Stimulated activated naive B cell treated with anti-CD40 and anti-IgM and Interleukin-4, amounts not matched to agents 10 μg/mL and 1 μg/mL and 100 μg/mL, for 72 hours (primary cell): ENCODE data around the gene HDGFL2.
A peak's percentile ranks its signal among the peaks of the same experiment; 100 is the strongest.

Source experiments
- ATAC-seq, 2 donors: fragments of 150-1000 bp; cut with Tn5 transposase; replicated peaks; 2 replicates each; pipeline ENCODE4 v1.10.0; 2021; ENCODE audit warnings: moderate library complexity in 1 of 2
- DNase-seq: peaks from one replicate; pipeline ENCODE4 v3.0.0; 2021
- H3K27ac Mint-ChIP-seq: one replicate; pipeline ENCODE4 v1.8.0; 2022; ENCODE audit warnings: mild to moderate bottlenecking, mixed read lengths
- H3K27me3 Mint-ChIP-seq, 2 donors: one replicate each; pipeline ENCODE4 v1.8.0; 2022; ENCODE audit warnings: mixed read lengths in 2 of 2
- H3K36me3 Mint-ChIP-seq, 2 donors: one replicate each; pipeline ENCODE4 v1.8.0; 2022; ENCODE audit warnings: mixed read lengths in 2 of 2, mild to moderate bottlenecking in 1 of 2
- H3K4me1 Mint-ChIP-seq, 2 donors: one replicate each; pipeline ENCODE4 v1.8.0; 2022; ENCODE audit warnings: mixed read lengths in 2 of 2, mild to moderate bottlenecking in 1 of 2
- H3K4me3 Mint-ChIP-seq, 2 donors: one replicate each; pipeline ENCODE4 v1.8.0; 2022; ENCODE audit warnings: mild to moderate bottlenecking in 2 of 2, mixed read lengths in 2 of 2, moderate library complexity in 1 of 2
- H3K9me3 Mint-ChIP-seq, 2 donors: one replicate each; pipeline ENCODE4 v1.8.0; 2022; ENCODE audit warnings: mixed read lengths in 2 of 2, mild to moderate bottlenecking in 1 of 2

The HDGFL2 gene

GRCh38 chr19:4452230-4452990 lies 19.7 kb upstream of the HDGFL2 start:
- Mint-ChIP-seq H3K4me3 (no peak overlapping the region), H3K9me3 (no peaks in the 10 kb centered on the region), H3K36me3 (peaks cover 30 to 32% of the 10 kb centered on the region in 2 donors), H3K27ac (peak overlapping the region; percentile 69), H3K27me3 (no peaks in the 10 kb centered on the region), H3K4me1 (peaks cover 12 to 25% of the 10 kb centered on the region in 2 donors)
- no peak for ATAC-seq
- DNase-seq = no peak

- Mint-ChIP-seq H3K36me3 (peaks cover 25 to 28% of the 10 kb centered on the region in 2 donors), H3K27me3 (no peaks in the 10 kb centered on the region), H3K4me3 (no peak overlapping the region), H3K27ac (peak overlapping the region; percentile 37), H3K9me3 (no peaks in the 10 kb centered on the region), H3K4me1 (peaks cover 12 to 25% of the 10 kb centered on the region in 2 donors)
- DNase-seq = no peak
- no peak for ATAC-seq
Measured at GRCh38 chr19:4453232-4454179, 18.6 kb upstream of the HDGFL2 start.

- Mint-ChIP-seq H3K27ac (peak overlapping the region; percentile 37), H3K4me1 (peaks cover 12 to 25% of the 10 kb centered on the region in 2 donors), H3K4me3 (no peak overlapping the region), H3K9me3 (no peaks in the 10 kb centered on the region), H3K27me3 (no peaks in the 10 kb centered on the region), H3K36me3 (peaks cover 11 to 12% of the 10 kb centered on the region in 2 donors)
- no peak for DNase-seq
- no peak for ATAC-seq
Measured at GRCh38 chr19:4454747-4455718, 17.1 kb upstream of the HDGFL2 start.

GRCh38 chr19:4455719-4456475 lies 16.2 kb upstream of the HDGFL2 start:
- peaks cover 12 to 25% of the 10 kb centered on the region in 2 donors for H3K4me1 Mint-ChIP-seq
- no peak for ATAC-seq
- no peak for DNase-seq
- H3K9me3 Mint-ChIP-seq = no peaks in the 10 kb centered on the region
- H3K4me3 Mint-ChIP-seq = peak overlapping the region; percentile 83 to 89
- H3K36me3 Mint-ChIP-seq = peaks cover 9% of the 10 kb centered on the region in 2 donors
- H3K27me3 Mint-ChIP-seq = no peaks in the 10 kb centered on the region
- H3K27ac Mint-ChIP-seq = peak overlapping the region; percentile 93

- DNase-seq = no peak
- no peak for ATAC-seq
- H3K27ac Mint-ChIP-seq = peak overlapping the region; percentile 93
- peak overlapping the region; percentile 83 to 89 for H3K4me3 Mint-ChIP-seq
- peaks cover 12 to 25% of the 10 kb centered on the region in 2 donors for H3K4me1 Mint-ChIP-seq
- no peaks in the 10 kb centered on the region for H3K9me3 Mint-ChIP-seq
- no peaks in the 10 kb centered on the region for H3K27me3 Mint-ChIP-seq
- peaks cover 9% of the 10 kb centered on the region in 2 donors for H3K36me3 Mint-ChIP-seq
Measured at GRCh38 chr19:4456476-4456842, 15.6 kb upstream of the HDGFL2 start.

GRCh38 chr19:4456843-4457653 lies 15.0 kb upstream of the HDGFL2 start:
- ATAC-seq (peak; percentile 44 to 46), DNase-seq (no peak)
- Mint-ChIP-seq H3K9me3 (no peaks in the 10 kb centered on the region), H3K4me1 (peaks cover 12 to 25% of the 10 kb centered on the region in 2 donors), H3K27me3 (no peaks in the 10 kb centered on the region), H3K4me3 (peak overlapping the region; percentile 83 to 89), H3K36me3 (peaks cover 6 to 9% of the 10 kb centered on the region in 2 donors), H3K27ac (peak overlapping the region; percentile 93)

- ATAC-seq = peak; percentile 98
- Mint-ChIP-seq H3K9me3 (no peaks in the 10 kb centered on the region), H3K27me3 (no peaks in the 10 kb centered on the region), H3K4me1 (peaks cover 12 to 25% of the 10 kb centered on the region in 2 donors), H3K4me3 (peak within 1 kb of the TSS; percentile 83 to 89), H3K36me3 (peaks cover 0 to 9% of the 10 kb centered on the region in 2 donors), H3K27ac (peak within 1 kb of the TSS; percentile 93)
- DNase-seq = peak; percentile 97
Measured at GRCh38 chr19:4457654-4458395, 14.3 kb upstream of the HDGFL2 start, which contains the start of gene UBXN6. Gene UBXN6, minus strand, starts transcription at chr19:4457794. Its CDS starts 97 bp downstream, at chr19:4457697.

- DNase-seq = no peak
- ATAC-seq = no peak
- H3K27ac Mint-ChIP-seq = no peak overlapping the region
- H3K27me3 Mint-ChIP-seq = no peaks in the 10 kb centered on the region
- H3K9me3 Mint-ChIP-seq = no peaks in the 10 kb centered on the region
- H3K4me1 Mint-ChIP-seq = no peaks in the 10 kb centered on the region
- no peak overlapping the region for H3K4me3 Mint-ChIP-seq
- H3K36me3 Mint-ChIP-seq = no peaks in the 10 kb centered on the region
Measured at GRCh38 chr19:4464815-4465581, 7.1 kb upstream of the HDGFL2 start.

GRCh38 chr19:4467835-4468234 lies 4.3 kb upstream of the HDGFL2 start:
- peaks cover 0 to 2% of the 10 kb centered on the region in 2 donors for H3K4me1 Mint-ChIP-seq
- no peak for DNase-seq
- H3K27ac Mint-ChIP-seq = no peak overlapping the region

GRCh38 chr19:4471403-4472173 lies 509 bp upstream of the HDGFL2 start:
- Mint-ChIP-seq H3K36me3 (peaks cover 0 to 4% of the 10 kb centered on the region in 2 donors), H3K27me3 (no peaks in the 10 kb centered on the region), H3K4me1 (peaks cover 19 to 22% of the 10 kb centered on the region in 2 donors), H3K9me3 (no peaks in the 10 kb centered on the region), H3K4me3 (no peak overlapping the region), H3K27ac (no peak overlapping the region)
- peak; percentile 87 to 88 for ATAC-seq
- DNase-seq = peak; percentile 98

More at GRCh38 chr19:4467835-4468234, 4.3 kb upstream of the HDGFL2 start:
- no peaks in the 10 kb centered on the region for H3K27me3 Mint-ChIP-seq
- H3K9me3 Mint-ChIP-seq = no peaks in the 10 kb centered on the region
- no peak overlapping the region for H3K4me3 Mint-ChIP-seq
- ATAC-seq = no peak
- H3K36me3 Mint-ChIP-seq = no peaks in the 10 kb centered on the region
